IPS-18a (cell line): ENCODE data around the gene RNF2.

Experiments
- H3K27ac ChIP-seq: one replicate; pipeline ENCODE4 v1.5.1; 2013; ENCODE audit warnings: low read length
- H3K27me3 ChIP-seq: one replicate; pipeline ENCODE4 v1.6.1; 2013; ENCODE audit warnings: mild to moderate bottlenecking, low read length; ENCODE audit not compliant: control insufficient read depth, insufficient read depth
- H3K36me3 ChIP-seq: one replicate; pipeline ENCODE4 v1.6.1; 2013; ENCODE audit warnings: low read depth, low read length; ENCODE audit not compliant: control insufficient read depth
- H3K4me1 ChIP-seq: one replicate; pipeline ENCODE4 v1.6.1; 2013; ENCODE audit warnings: low read depth, low read length; ENCODE audit not compliant: control insufficient read depth
- H3K4me3 ChIP-seq: one replicate; pipeline ENCODE4 v1.5.1; 2013; ENCODE audit warnings: low read length
- H3K9ac ChIP-seq: one replicate; pipeline ENCODE4 v1.6.1; 2013; ENCODE audit warnings: mild to moderate bottlenecking, low read length, moderate library complexity
- H3K9me3 ChIP-seq: one replicate; pipeline ENCODE4 v1.6.1; 2013; ENCODE audit warnings: low read depth, low read length; ENCODE audit not compliant: control insufficient read depth

Gene RNF2

DNA sequence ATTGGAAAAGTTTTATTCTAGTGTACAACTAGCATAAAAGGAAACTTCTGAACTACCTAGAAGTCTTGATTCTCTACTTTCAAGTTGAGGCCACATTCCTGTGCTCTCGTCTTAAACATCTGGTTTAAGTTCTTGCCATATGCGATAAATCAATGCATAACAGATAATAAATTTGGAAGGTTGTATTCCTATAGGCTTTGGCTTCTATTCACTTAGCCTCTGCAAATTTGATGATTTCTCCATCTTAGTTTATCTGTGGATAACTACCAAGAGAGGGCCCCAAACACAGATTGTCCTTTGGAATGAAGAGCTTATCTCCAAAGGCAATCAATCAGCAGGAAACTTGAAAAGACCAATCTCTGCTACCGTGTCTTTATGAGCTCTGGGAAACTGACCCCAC lies 11.7 kb upstream of the RNF2 start:
- H3K4me1 ChIP-seq: no peaks in the 10 kb centered on the region

GRCh38 chr1:185035258-185035657 lies 10.1 kb upstream of the RNF2 start:
- Histone ChIP-seq H3K9me3 (no peaks in the 10 kb centered on the region), H3K27me3 (no peaks in the 10 kb centered on the region), H3K9ac (no peak overlapping the region), H3K27ac (no peak overlapping the region), H3K36me3 (no peaks in the 10 kb centered on the region), H3K4me3 (no peak overlapping the region), H3K4me1 (no peaks in the 10 kb centered on the region)

More for the DNA sequence above, 11.7 kb upstream of the RNF2 start:
- no peak overlapping the region for H3K9ac ChIP-seq
- H3K9me3 ChIP-seq: no peaks in the 10 kb centered on the region
- H3K27ac ChIP-seq: no peak overlapping the region
- H3K36me3 ChIP-seq: no peaks in the 10 kb centered on the region
- H3K4me3 ChIP-seq: no peak overlapping the region
- H3K27me3 ChIP-seq: no peaks in the 10 kb centered on the region

DNA sequence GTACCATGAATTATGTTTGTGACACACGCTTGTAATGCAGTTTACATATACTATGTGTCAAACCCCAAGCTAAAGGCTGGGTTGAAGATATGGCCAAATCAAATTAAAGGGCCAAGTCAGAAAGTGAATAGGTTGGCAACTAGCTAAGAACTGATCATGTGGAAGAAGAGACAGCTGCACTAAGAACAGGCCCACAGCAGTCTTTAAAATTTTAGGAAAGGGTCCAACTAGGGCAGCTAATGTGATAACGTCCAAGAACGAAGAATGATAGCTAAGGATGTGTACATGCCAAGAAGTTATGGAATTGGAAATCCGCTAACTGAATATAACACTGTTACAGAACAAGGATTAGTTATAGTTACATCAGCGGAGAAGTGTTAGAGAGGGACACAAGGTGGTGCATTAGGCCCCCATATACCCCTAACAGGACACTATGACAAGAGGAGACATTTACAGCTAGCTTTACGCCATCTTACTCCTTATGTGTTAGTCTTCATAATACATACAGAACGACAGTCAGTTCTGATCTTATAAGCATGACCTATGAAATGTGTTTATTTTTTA lies 6.5 kb upstream of the RNF2 start:
- Histone ChIP-seq H3K4me3 (no peak overlapping the region), H3K4me1 (no peaks in the 10 kb centered on the region), H3K27ac (no peak overlapping the region), H3K9ac (no peak overlapping the region), H3K36me3 (no peaks in the 10 kb centered on the region), H3K27me3 (peaks cover 4% of the 10 kb centered on the region), H3K9me3 (no peaks in the 10 kb centered on the region)

GRCh38 chr1:185039726-185040407 lies 5.5 kb upstream of the RNF2 start:
- no peak overlapping the region for H3K9ac ChIP-seq
- H3K9me3 ChIP-seq: no peaks in the 10 kb centered on the region
- no peaks in the 10 kb centered on the region for H3K4me1 ChIP-seq
- no peak overlapping the region for H3K4me3 ChIP-seq
- H3K27ac ChIP-seq: no peak overlapping the region
- H3K36me3 ChIP-seq: no peaks in the 10 kb centered on the region
- peaks cover 14% of the 10 kb centered on the region for H3K27me3 ChIP-seq

- no peaks in the 10 kb centered on the region for H3K36me3 ChIP-seq
- no peaks in the 10 kb centered on the region for H3K4me1 ChIP-seq
- H3K27ac ChIP-seq: no peak overlapping the region
Observed at GRCh38 chr1:185040408-185040735, 5.0 kb upstream of the RNF2 start.

GRCh38 chr1:185041742-185042141 lies 3.6 kb upstream of the RNF2 start:
- H3K9me3 ChIP-seq: no peaks in the 10 kb centered on the region
- no peaks in the 10 kb centered on the region for H3K4me1 ChIP-seq
- H3K36me3 ChIP-seq: no peaks in the 10 kb centered on the region
- no peak overlapping the region for H3K27ac ChIP-seq
- H3K27me3 ChIP-seq: peaks cover 16% of the 10 kb centered on the region
- H3K4me3 ChIP-seq: no peak overlapping the region
- H3K9ac ChIP-seq: no peak overlapping the region

More at GRCh38 chr1:185040408-185040735, 5.0 kb upstream of the RNF2 start:
- Histone ChIP-seq H3K27me3 (peaks cover 16% of the 10 kb centered on the region), H3K9ac (no peak overlapping the region), H3K9me3 (no peaks in the 10 kb centered on the region), H3K4me3 (no peak overlapping the region)

GRCh38 chr1:185042737-185043136 lies 2.6 kb upstream of the RNF2 start:
- Histone ChIP-seq H3K9me3 (no peaks in the 10 kb centered on the region), H3K4me1 (peaks cover 9% of the 10 kb centered on the region), H3K36me3 (no peaks in the 10 kb centered on the region), H3K9ac (no peak overlapping the region), H3K4me3 (no peak overlapping the region), H3K27ac (no peak overlapping the region), H3K27me3 (peaks cover 16% of the 10 kb centered on the region)

GRCh38 chr1:185044387-185044786 lies 971 bp upstream of the RNF2 start:
- Histone ChIP-seq H3K36me3 (no peaks in the 10 kb centered on the region), H3K27ac (no peak overlapping the region), H3K9ac (no peak overlapping the region), H3K9me3 (no peaks in the 10 kb centered on the region), H3K4me1 (peaks cover 18% of the 10 kb centered on the region), H3K4me3 (no peak overlapping the region), H3K27me3 (peaks cover 16% of the 10 kb centered on the region)

DNA sequence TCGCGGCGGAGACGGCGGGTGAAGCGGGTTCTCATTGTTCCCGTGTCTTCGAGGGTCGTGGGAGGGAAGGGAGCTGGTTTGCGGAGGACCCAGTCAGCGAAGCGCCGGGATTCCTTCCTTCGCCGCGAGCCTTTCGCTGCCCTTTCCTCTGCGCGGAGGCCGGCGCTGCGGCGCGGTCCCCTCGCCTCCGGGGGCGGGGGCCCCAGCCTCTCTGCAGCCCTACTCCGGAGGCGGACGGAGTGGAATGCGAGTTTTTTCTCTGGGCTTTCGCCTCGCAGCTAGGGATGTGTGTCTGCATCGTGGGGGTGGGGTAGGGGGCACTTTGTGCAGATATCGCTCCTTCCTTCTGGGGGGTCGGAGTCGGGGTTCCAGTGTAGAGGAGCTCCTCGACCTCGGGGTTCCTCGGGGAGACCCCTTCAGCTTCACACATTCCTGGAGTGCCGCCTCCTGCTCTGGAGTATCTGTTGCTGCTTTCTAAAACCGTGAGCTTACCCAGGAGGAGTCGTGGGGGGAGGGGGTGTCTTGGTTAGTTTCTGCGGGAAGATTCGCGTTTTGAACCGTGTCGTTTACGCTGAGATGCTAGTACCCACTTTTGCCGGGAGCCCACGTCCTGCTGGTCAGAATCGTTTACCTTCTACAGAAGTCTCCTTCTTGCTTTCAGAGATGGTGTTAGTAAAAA lies 595 bp downstream of the RNF2 start:
- Histone ChIP-seq H3K4me3 (peak overlapping the region; percentile 83), H3K36me3 (no peaks in the 10 kb centered on the region), H3K9ac (peak overlapping the region; percentile 90), H3K9me3 (no peaks in the 10 kb centered on the region), H3K27me3 (peaks cover 16% of the 10 kb centered on the region), H3K4me1 (peaks cover 24% of the 10 kb centered on the region), H3K27ac (peak overlapping the region; percentile 35)

DNA sequence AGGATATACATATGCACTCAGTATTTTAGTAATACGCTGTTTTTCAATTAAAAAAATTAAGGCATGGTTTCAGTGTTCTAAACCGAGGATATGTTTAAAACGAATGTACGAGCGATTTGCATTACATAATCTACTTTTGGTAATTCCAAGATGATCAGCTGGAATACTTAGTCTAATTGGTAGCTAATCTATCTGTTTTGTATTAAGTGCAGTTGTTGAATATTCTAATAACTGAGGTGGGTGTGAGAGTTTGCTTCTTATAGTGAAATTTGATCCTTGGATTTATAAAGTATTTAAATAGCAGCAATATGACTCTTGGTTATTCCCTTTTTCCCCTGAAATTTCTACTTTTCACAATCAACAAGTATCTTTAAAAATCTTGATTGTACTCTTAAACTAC lies 1.3 kb downstream of the RNF2 start:
- peaks cover 16% of the 10 kb centered on the region for H3K27me3 ChIP-seq
- no peaks in the 10 kb centered on the region for H3K9me3 ChIP-seq
- no peaks in the 10 kb centered on the region for H3K36me3 ChIP-seq
- H3K4me1 ChIP-seq: peaks cover 24% of the 10 kb centered on the region
- H3K9ac ChIP-seq: peak overlapping the region; percentile 90
- H3K27ac ChIP-seq: no peak overlapping the region
- peak overlapping the region; percentile 83 for H3K4me3 ChIP-seq

GRCh38 chr1:185049670-185050069 lies 4.3 kb downstream of the RNF2 start:
- H3K27me3 ChIP-seq: peaks cover 4% of the 10 kb centered on the region
- peaks cover 24% of the 10 kb centered on the region for H3K4me1 ChIP-seq
- no peak overlapping the region for H3K4me3 ChIP-seq
- H3K27ac ChIP-seq: no peak overlapping the region
- no peaks in the 10 kb centered on the region for H3K36me3 ChIP-seq
- no peak overlapping the region for H3K9ac ChIP-seq
- H3K9me3 ChIP-seq: no peaks in the 10 kb centered on the region
